ENCODE data around the gene NCAPH2.

- TF ChIP-seq HMGXB3 (CRISPR knock-in tag; IDR thresholded peaks at IDR 0.05; ENCODE audit: borderline replicate concordance), result no peak
- TF ChIP-seq NFATC3 (CRISPR knock-in tag; IDR thresholded peaks at IDR 0.05), result no peak
- TF ChIP-seq SOX13 (IDR thresholded peaks at IDR 0.05), result no peak
- TF ChIP-seq SOX13 (CRISPR knock-in tag; conservative IDR thresholded peaks at IDR 0.05 in 1 of 2, IDR thresholded peaks at IDR 0.05 in 1 of 2), result no peak
- no peak for TF ChIP-seq ZNF687 (CRISPR knock-in tag; IDR thresholded peaks at IDR 0.05)
- no peak for TF ChIP-seq SIN3A (IDR thresholded peaks at IDR 0.05; ENCODE audit: borderline replicate concordance, low read depth, low read length)
- TF ChIP-seq TAF1 (CRISPR knock-in tag; IDR thresholded peaks at IDR 0.05), result no peak
Measured at GRCh38 chr22:50572965-50573364, 64.9 kb downstream of the NCAPH2 start.

Measured in HepG2 (cell line).